NCI-H460 (cell line): ENCODE data around the gene MS4A18. TPM values are rescaled to one million over a fixed set of nuclear protein-coding genes. Genes with fewer than 3 reads are reported as not detected.
"Not testable (repeated sequence)": the region's sequence is repeated elsewhere in the genome, so short reads cannot be mapped to it uniquely, and the experiment has no call there.

Experiments
- DNase-seq: peaks from one replicate; pipeline ENCODE4 v3.0.0-alpha.2; 2016; ENCODE audit warnings: low read depth; ENCODE audit errors: extremely low read depth
- polyA plus RNA-seq: library from polyadenylated mRNA; depleted of rRNA; stranded (reverse); fragments of >200 nt; gene quantifications from 2 replicates; pipeline ENCODE4 v1.2.3, GENCODE V29; 2014; cell fraction: nucleus; rRNA removed
- total RNA-seq: library from RNA; depleted of rRNA; stranded (reverse); fragments of >200 nt; shearing (Covaris generic); gene quantifications from 2 replicates; pipeline ENCODE4 v1.2.3, GENCODE V29; 2014; rRNA removed

The MS4A18 gene
- total RNA-seq: not detected in 2 replicates
- polyA plus RNA-seq: not detected in 2 replicates

DNA sequence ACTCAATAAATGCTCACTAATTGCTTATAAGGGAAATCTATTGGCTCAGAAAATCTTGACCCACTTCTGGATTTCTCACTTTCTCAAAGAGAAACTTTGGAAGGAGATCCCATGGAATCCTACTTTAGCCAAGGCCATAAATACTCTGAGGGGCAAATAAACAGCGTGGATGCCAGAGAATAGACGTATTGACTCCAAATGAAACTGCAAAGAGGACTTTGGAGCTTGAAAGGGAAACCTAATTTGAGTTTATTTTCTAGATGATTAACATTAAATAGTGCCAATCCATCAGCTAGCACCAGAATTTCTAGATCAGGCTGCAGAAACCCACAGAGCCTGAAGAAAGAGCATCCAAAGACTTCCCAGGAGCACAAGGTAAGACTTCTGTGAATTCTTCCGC, at the start of gene MS4A18:
MS4A18 (plus strand) TSS at position 301 of the 400 bp plus-strand sequence.
- no peak for DNase-seq

- not testable (repeated sequence) for DNase-seq
Measured at GRCh38 chr11:60678231-60678630, 46.3 kb upstream of the MS4A18 start.

DNA sequence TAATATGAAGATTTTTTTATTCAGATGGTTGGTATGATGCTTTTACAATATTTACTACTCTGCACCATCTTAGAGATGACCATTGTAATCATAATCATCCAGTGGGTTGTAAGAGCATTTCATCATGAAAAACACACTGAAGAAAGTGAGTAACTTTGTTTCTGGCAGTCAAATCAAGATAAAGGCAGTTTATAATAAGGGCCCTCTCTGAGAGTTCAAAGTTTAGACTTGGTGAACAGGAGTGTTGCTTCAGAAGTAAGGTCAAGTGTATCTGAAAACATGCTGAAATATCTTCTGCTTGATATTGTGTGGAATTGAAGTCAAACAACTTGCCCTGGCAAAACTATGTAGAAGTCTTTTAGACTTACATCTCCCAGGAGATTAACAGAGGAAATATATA, 44.6 kb upstream of the MS4A18 start:
- DNase-seq: no peak

GRCh38 chr11:60680455-60681119, 43.9 kb upstream of the MS4A18 start:
- no peak for DNase-seq

- not testable (repeated sequence) for DNase-seq
Measured at GRCh38 chr11:60684541-60684848, 40.0 kb upstream of the MS4A18 start.

- no peak for DNase-seq
Measured at GRCh38 chr11:60691661-60692060, 32.9 kb upstream of the MS4A18 start.

- DNase-seq: no peak
Measured at GRCh38 chr11:60699284-60699691, 25.2 kb upstream of the MS4A18 start, which contains the start of gene MS4A8. TSS of gene MS4A8 (plus strand) at chr11:60699612. CDS start at chr11:60700861, 1,249 bp downstream.

- DNase-seq: no peak
Measured at GRCh38 chr11:60699936-60700335, 24.6 kb upstream of the MS4A18 start.

- DNase-seq: no peak
Measured at GRCh38 chr11:60700689-60701468, 23.6 kb upstream of the MS4A18 start.

GRCh38 chr11:60701469-60701818, 23.1 kb upstream of the MS4A18 start:
- DNase-seq: no peak

- no peak for DNase-seq
Measured at GRCh38 chr11:60703374-60703773, 21.1 kb upstream of the MS4A18 start.

- DNase-seq: no peak
Measured at GRCh38 chr11:60705895-60706294, 18.6 kb upstream of the MS4A18 start.

DNA sequence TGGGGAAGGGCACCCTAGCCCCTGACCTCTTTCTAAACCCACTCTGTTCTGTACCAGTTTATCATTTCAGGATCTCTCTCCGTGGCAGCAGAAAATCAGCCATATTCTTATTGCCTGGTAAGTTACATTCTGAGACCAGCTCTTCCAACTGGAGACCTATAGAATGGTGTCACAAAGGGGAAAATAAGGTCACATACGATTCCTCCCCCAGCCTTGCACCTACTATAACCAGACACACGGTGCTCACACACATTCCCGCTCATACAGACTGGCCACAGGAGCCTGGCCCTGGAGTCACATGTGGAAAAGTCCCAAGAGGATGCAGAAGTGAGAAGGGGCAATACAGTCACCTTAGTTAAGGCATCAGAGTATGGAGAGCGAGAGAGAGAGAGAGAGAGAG, 17.6 kb upstream of the MS4A18 start:
- DNase-seq: no peak

DNA sequence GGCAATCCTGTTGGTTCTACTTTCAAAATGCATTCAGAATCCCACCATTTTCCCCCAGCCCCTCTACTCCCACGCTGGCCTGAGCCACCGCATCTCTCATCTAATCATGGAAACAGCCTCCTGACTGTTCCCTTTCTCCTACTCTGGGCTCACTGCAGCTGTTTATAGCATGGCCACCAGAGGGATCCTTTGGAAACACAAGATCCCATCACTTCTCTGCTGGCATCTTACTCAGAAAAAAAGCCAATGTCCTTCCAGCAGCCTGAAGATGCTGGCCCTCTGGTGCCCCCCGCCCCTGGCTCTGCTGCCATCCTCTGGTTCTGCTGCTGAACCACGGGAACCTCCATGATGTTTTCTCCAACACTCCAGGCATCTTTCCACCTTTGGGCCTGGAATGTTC, 14.0 kb upstream of the MS4A18 start:
- no peak for DNase-seq

DNA sequence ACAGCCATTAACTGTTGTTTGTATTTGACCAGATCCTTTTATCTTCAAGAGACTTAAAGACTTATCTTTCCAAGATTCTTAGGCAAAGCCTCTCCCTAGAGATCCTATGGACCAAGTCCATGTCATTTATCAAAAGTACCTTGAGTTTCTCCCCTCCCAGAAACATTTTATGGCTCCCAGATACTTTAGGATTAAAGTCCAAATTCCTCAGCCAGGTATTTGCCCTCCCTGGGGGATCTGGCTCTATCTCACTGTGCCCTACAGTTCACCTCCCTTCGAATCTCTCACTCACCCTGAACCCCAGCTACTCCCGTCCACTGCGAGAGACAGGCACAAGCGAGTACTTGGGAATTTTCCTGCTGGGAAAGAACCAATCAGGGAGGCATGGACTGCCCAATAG, 13.2 kb upstream of the MS4A18 start:
- DNase-seq: no peak

DNA sequence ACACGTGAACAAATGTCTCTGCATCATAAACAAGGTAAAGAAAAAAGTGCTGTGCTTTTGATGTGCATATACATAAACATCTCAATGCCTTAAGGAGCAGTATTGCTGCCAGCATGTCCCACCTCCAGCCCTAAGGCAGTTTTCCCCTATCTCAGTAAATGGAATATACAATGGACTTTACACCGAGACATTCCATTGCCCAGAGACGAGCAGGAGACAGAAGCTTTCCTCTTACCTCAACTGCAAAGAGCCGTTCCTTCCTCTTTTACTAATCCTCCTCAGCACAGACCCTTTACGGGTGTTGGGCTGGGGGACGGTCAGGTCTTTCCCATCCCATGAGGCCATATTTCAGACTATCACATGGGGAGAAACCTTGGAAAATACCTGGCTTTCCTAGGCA, 11.1 kb upstream of the MS4A18 start:
- DNase-seq: not testable (repeated sequence)

GRCh38 chr11:60717956-60718355, 6.6 kb upstream of the MS4A18 start:
- DNase-seq: no peak

DNA sequence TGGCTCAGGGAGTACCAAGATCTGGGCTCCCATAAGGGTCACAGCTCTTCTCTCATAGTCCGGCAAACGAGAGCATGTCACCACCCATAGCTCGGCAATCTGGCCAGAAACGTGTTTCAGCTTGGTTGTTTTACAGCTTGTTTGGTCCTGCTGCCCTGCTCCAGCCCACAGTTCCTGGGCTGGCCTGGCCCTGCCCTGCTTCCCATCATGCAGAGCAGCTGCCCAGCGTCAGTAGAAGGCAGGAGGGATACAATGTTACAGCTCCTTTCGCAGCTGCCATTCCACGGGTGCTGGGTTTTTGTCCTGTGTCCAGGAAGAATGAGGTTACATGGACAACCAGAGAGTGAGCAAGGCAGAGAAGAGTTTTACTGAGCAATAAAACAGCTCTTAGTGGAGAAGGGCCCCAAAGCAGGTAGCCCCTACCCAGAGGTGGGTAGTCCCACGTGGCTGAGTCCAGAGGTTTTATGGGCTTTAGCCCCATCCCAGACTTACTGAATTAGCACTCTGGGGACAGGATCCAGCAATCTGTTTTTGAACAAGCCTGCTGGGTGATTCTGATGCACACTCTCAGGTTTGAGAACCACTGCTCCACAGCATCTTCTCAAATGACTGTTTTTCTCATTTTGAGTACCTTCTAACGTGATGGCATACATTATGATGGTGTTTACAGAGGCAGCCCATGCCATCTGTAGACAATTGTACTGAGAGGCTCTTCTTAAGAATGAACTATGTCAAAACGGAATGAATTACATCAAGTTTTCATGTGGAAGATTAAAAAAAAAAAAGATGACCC, 5.8 kb upstream of the MS4A18 start:
- DNase-seq: no peak

GRCh38 chr11:60719391-60719790, 5.1 kb upstream of the MS4A18 start:
- no peak for DNase-seq

DNA sequence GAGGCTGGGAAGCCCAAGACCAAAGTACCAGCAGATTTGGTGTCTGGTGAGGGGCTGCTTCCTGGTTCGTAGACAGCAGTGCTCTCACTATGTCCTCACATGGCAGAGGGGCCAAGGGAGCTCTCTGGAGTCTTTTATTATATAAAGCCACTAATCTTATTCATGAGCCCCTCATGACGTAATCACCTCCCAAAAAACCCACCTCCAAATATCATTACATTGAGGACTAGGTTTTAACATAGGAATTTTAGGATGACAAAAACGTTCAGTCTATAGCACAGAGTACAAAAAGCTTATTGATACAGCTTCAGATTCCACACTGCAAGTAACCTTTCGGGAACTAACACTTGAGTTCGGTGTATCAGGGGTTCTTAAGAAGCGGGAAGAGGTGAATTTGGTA, 4.1 kb upstream of the MS4A18 start:
- no peak for DNase-seq

GRCh38 chr11:60725592-60725991, 1.1 kb downstream of the MS4A18 start:
- DNase-seq: no peak
